AG04450 (cell line): ENCODE results near the gene EXPH5. TPM values are rescaled to one million over a fixed set of nuclear protein-coding genes. Genes with fewer than 3 reads are reported as not detected.

ENCODE experiments used
- CTCF ChIA-PET: fragments of 300-600, 350-600 bp; formaldehyde crosslinking; extraction: SDS; loops from one replicate; lab custom pipeline; 2022; ENCODE audit warnings: antibody characterized with exemption, inconsistent platforms; lab: Charles Lee
- POLR2A ChIA-PET: fragments of 350-600 bp; formaldehyde crosslinking; extraction: SDS; loops from one replicate; lab custom pipeline; 2021; ENCODE audit warnings: antibody characterized with exemption, inconsistent platforms; lab: Yijun Ruan, JAX
- DNase-seq: peaks from one replicate; pipeline ENCODE4 v3.0.0-alpha.2; 2011; ENCODE audit warnings: low read depth, low spot score
- H3K27ac ChIP-seq: one replicate; pipeline ENCODE4 v1.5.1; 2012; ENCODE audit warnings: low read depth, low read length, control low read depth
- H3K27me3 ChIP-seq: one replicate; pipeline ENCODE4 v1.6.0; 2012; ENCODE audit warnings: low read length; ENCODE audit not compliant: control insufficient read depth, insufficient read depth
- H3K4me3 ChIP-seq: 2 replicates; pipeline ENCODE4 v1.5.1; 2011; ENCODE audit warnings: mild to moderate bottlenecking, low read depth, low read length, control low read depth
- H3K9me3 ChIP-seq: 2 replicates; pipeline ENCODE4 v1.5.1; 2012; ENCODE audit warnings: low read length; ENCODE audit not compliant: control insufficient read depth, insufficient read depth
- CTCF ChIP-seq: IDR thresholded peaks from 2 replicates; pipeline ENCODE4 v1.5.1; 2011; ENCODE audit warnings: low read depth, low read length, control low read depth, inconsistent platforms
- polyA plus RNA-seq: library from polyadenylated mRNA; depleted of rRNA; stranded (reverse); fragments of >200 nt; gene quantifications from 2 replicates; pipeline ENCODE4 v1.2.3, GENCODE V29; 2011

Gene EXPH5
- polyA plus RNA-seq, 1 experiment = 0.37 TPM

- TF ChIP-seq CTCF = no peak
- no peak overlapping the region for H3K4me3 ChIP-seq
- H3K27me3 ChIP-seq = no peaks in the 10 kb centered on the region
- CTCF ChIA-PET = no interaction called here
- no peak overlapping the region for H3K27ac ChIP-seq
- no peak for DNase-seq
- no peaks in the 10 kb centered on the region for H3K9me3 ChIP-seq
- POLR2A ChIA-PET = no interaction called here
These were observed 50.1 kb downstream of the EXPH5 start for GRCh38 chr11:108543316-108543964.

- ChIA-PET CTCF (no interaction called here), POLR2A (no interaction called here)
- H3K4me3 ChIP-seq = no peak overlapping the region
- H3K27ac ChIP-seq = no peak overlapping the region
- no peak for DNase-seq
- no peaks in the 10 kb centered on the region for H3K9me3 ChIP-seq
- peaks cover 3% of the 10 kb centered on the region for H3K27me3 ChIP-seq
- no peak for TF ChIP-seq CTCF
These were observed 52.0 kb downstream of the EXPH5 start for GRCh38 chr11:108541531-108541930.

- CTCF ChIA-PET = no interaction called here
These were observed 55.1 kb downstream of the EXPH5 start for GRCh38 chr11:108538502-108538901.

GRCh38 chr11:108538022-108538424 lies 55.5 kb downstream of the EXPH5 start:
- POLR2A ChIA-PET = no interaction called here
- Histone ChIP-seq H3K4me3 (no peak overlapping the region), H3K9me3 (no peaks in the 10 kb centered on the region), H3K27ac (no peak overlapping the region), H3K27me3 (peaks cover 3% of the 10 kb centered on the region)
- no peak for TF ChIP-seq CTCF
- DNase-seq = no peak
- CTCF ChIA-PET = no interaction called here

More at GRCh38 chr11:108538502-108538901, 55.1 kb downstream of the EXPH5 start:
- H3K4me3 ChIP-seq = no peak overlapping the region
- DNase-seq = no peak
- H3K27me3 ChIP-seq = peaks cover 3% of the 10 kb centered on the region
- TF ChIP-seq CTCF = no peak
- H3K27ac ChIP-seq = no peak overlapping the region
- POLR2A ChIA-PET = no interaction called here
- no peaks in the 10 kb centered on the region for H3K9me3 ChIP-seq

- Histone ChIP-seq H3K27me3 (peaks cover 3% of the 10 kb centered on the region), H3K27ac (no peak overlapping the region), H3K9me3 (no peaks in the 10 kb centered on the region), H3K4me3 (no peak overlapping the region)
- CTCF ChIA-PET = no interaction called here
- POLR2A ChIA-PET = no interaction called here
- no peak for TF ChIP-seq CTCF
- DNase-seq = no peak
These were observed 56.8 kb downstream of the EXPH5 start for GRCh38 chr11:108536783-108537182.
